GM12864 (cell line): Measurements from ENCODE around the gene PSIP1.

Experiments used
- DNase-seq: peaks from one replicate; pipeline ENCODE4 v3.0.0-alpha.2; 2011; ENCODE audit warnings: low read depth
- H3K4me3 ChIP-seq: 2 replicates; pipeline ENCODE4 v1.5.1; 2011; ENCODE audit warnings: mild to moderate bottlenecking, low read depth, low read length, control low read depth
- CTCF ChIP-seq: IDR thresholded peaks from 2 replicates; pipeline ENCODE4 v1.5.1; 2011; ENCODE audit warnings: low read depth, mild to moderate bottlenecking, moderate library complexity, low read length, control low read depth, inconsistent platforms; ENCODE audit errors: missing control alignments

The PSIP1 gene

GRCh38 chr9:15501803-15502202, 9.0 kb downstream of the PSIP1 start:
- H3K4me3 ChIP-seq: no peak overlapping the region
- TF ChIP-seq CTCF: no peak
- DNase-seq: no peak

- H3K4me3 ChIP-seq: no peak overlapping the region
- no peak for DNase-seq
- no peak for TF ChIP-seq CTCF
These were observed 9.6 kb downstream of the PSIP1 start for GRCh38 chr9:15501179-15501578.

- no peak for DNase-seq
- H3K4me3 ChIP-seq: no peak overlapping the region
- TF ChIP-seq CTCF: no peak
These were observed 11.6 kb downstream of the PSIP1 start for GRCh38 chr9:15499139-15499538.

- DNase-seq: no peak
- TF ChIP-seq CTCF: no peak
- H3K4me3 ChIP-seq: no peak overlapping the region
These were observed 12.3 kb downstream of the PSIP1 start for GRCh38 chr9:15498246-15498995.

- no peak for DNase-seq
- no peak overlapping the region for H3K4me3 ChIP-seq
- TF ChIP-seq CTCF: no peak
These were observed 18.2 kb downstream of the PSIP1 start for GRCh38 chr9:15492485-15493150.

GRCh38 chr9:15491950-15492349, 18.8 kb downstream of the PSIP1 start:
- DNase-seq: no peak
- TF ChIP-seq CTCF: no peak
- H3K4me3 ChIP-seq: no peak overlapping the region
